WTC11 (cell line): ENCODE measurements around the gene DTNA.

Experiments used
- CTCF ChIP-seq: fragments of 200-600 bp; IDR thresholded peaks from 2 replicates; pipeline ENCODE4 v1.8.0; 2022; ENCODE audit warnings: antibody characterized with exemption
- USF2 ChIP-seq: sonication (generic); formaldehyde crosslinking; IDR thresholded peaks from 2 replicates; pipeline ENCODE4 v1.8.1; 2023; ENCODE audit warnings: mild to moderate bottlenecking, missing genetic modification reagents, moderate library complexity
- ZBTB43 ChIP-seq: sonication (generic); formaldehyde crosslinking; IDR thresholded peaks from 2 replicates; pipeline ENCODE4 v1.8.1; 2023; ENCODE audit warnings: mild to moderate bottlenecking, missing genetic modification reagents
- ZNF263 ChIP-seq: sonication (generic); formaldehyde crosslinking; IDR thresholded peaks from 2 replicates; pipeline ENCODE4 v1.8.1; 2022; ENCODE audit warnings: low read depth, mild to moderate bottlenecking, moderate library complexity, missing genetic modification reagents

GRCh38 chr18:34870555-34871310 lies 160.6 kb downstream of the DTNA start:
- TF ChIP-seq ZNF263 (CRISPR knock-in tag) (no peak), ZBTB43 (CRISPR knock-in tag) (no peak), CTCF (no peak), USF2 (no peak)
